K562 (cell line): ENCODE data around the gene CHN1. TPM values are rescaled to one million over a fixed set of nuclear protein-coding genes. Genes with fewer than 3 reads are reported as not detected.
A peak's percentile ranks its signal among the peaks of the same experiment; 100 is the strongest.

Experiments
- ATAC-seq: fragments of 200-7000 bp; cut with Tn5 transposase; 3 replicates; pipeline ENCODE4 v1.9.1; 2020; ENCODE audit warnings: moderate library complexity
- BruUV-seq: library from RNA; stranded (reverse); fragments of 400-500 nt; replicated peaks from 2 replicates; lab custom pipeline; 2021; lab: Mats Ljungman, UMichigan
- CTCF ChIA-PET: fragments of 300-600 bp; formaldehyde crosslinking; extraction: SDS; loops from one replicate; lab custom pipeline; 2021; ENCODE audit warnings: low intra/inter-chr PET ratio; lab: Yijun Ruan, JAX
- POLR2A ChIA-PET: fragments of 300-600, 350-650 bp; sonication (Branson Sonifier 250); formaldehyde crosslinking; extraction: SDS; loops from one replicate; lab custom pipeline; 2021; ENCODE audit warnings: antibody characterized with exemption, inconsistent platforms; lab: Yijun Ruan, JAX
- DNase-seq, 4 experiments: peaks; one replicate each; pipeline versions ENCODE4 v3.0.0 to v3.0.0-alpha.2; 2011 to 2018; ENCODE audit warnings: low spot score in 3 of 4, mixed read lengths in 3 of 4; ENCODE audit errors: extremely low read depth in 1 of 4
- FAIRE-seq: peaks from 2 replicates; lab custom pipeline; 2011; peaks lifted over from hg19 to GRCh38; lab: Jason Lieb, UNC
- H2AFZ ChIP-seq: 2 replicates; pipeline ENCODE4 v1.6.0; 2011; ENCODE audit warnings: low read depth, low read length, control low read depth, inconsistent platforms
- H3K27ac ChIP-seq: fragments of 200-600 bp; 3 replicates; pipeline ENCODE4 v1.8.0; 2011; ENCODE audit warnings: low read depth, mild to moderate bottlenecking, control low read depth, inconsistent platforms, low read length, moderate library complexity, mixed read lengths; ENCODE audit errors: extremely low read depth
- H3K27me3 ChIP-seq, 2 experiments: fragments of 300-600 bp in 1 of 2; 2 replicates in 1 of 2; 3 replicates in 1 of 2; pipeline versions ENCODE4 v1.6.0 to v1.8.0; 2011; ENCODE audit warnings: inconsistent platforms in 2 of 2, low read length in 2 of 2, mild to moderate bottlenecking in 1 of 2, mixed read lengths in 1 of 2, moderate library complexity in 1 of 2; ENCODE audit not compliant: control insufficient read depth in 2 of 2, insufficient read depth in 2 of 2
- H3K36me3 ChIP-seq: fragments of 300-600 bp; 3 replicates; pipeline ENCODE4 v1.8.0; 2011; ENCODE audit warnings: mild to moderate bottlenecking, low read length, inconsistent platforms; ENCODE audit not compliant: control insufficient read depth, insufficient read depth
- H3K4me1 ChIP-seq, 2 experiments: fragments of 200-600 bp in 1 of 2; replicated peaks in 1 of 2; 2 replicates in 1 of 2; 3 replicates in 1 of 2; pipeline versions ENCODE4 v1.5.1 to v1.8.0; 2011; ENCODE audit warnings: inconsistent platforms in 2 of 2, low read length in 2 of 2, mild to moderate bottlenecking in 1 of 2, mixed read lengths in 1 of 2, moderate library complexity in 1 of 2; ENCODE audit not compliant: control insufficient read depth in 2 of 2, insufficient read depth in 2 of 2
- H3K4me2 ChIP-seq: 2 replicates; pipeline ENCODE4 v1.6.1; 2011; ENCODE audit warnings: low read length, control low read depth, inconsistent platforms, mixed read lengths; ENCODE audit not compliant: insufficient read depth
- H3K4me3 ChIP-seq: fragments of 200-600 bp; sonication (generic), shearing (Covaris generic); 2 replicates; pipeline ENCODE4 v1.5.1; 2016; ENCODE audit warnings: control low read depth, inconsistent platforms
- H3K79me2 ChIP-seq: fragments of 200-600 bp; 3 replicates; pipeline ENCODE4 v1.8.0; 2011; ENCODE audit warnings: low read length, inconsistent platforms; ENCODE audit not compliant: control insufficient read depth, insufficient read depth
- H3K9ac ChIP-seq, 2 experiments: 2 replicates each; pipeline versions ENCODE4 v1.6.0 to v1.6.1; 2011; ENCODE audit warnings: low read depth in 2 of 2, low read length in 2 of 2, control low read depth in 1 of 2, inconsistent platforms in 1 of 2, mild to moderate bottlenecking in 1 of 2, mixed read lengths in 1 of 2; ENCODE audit not compliant: insufficient read depth in 1 of 2
- H3K9me1 ChIP-seq: one replicate; pipeline ENCODE4 v1.6.0; 2011; ENCODE audit warnings: inconsistent platforms, mild to moderate bottlenecking, low read length, moderate library complexity; ENCODE audit not compliant: control insufficient read depth, insufficient read depth
- H3K9me3 ChIP-seq: replicated peaks from 2 replicates; pipeline ENCODE4 v1.5.1; 2011; ENCODE audit warnings: low read depth, low read length, inconsistent platforms; ENCODE audit not compliant: control insufficient read depth, insufficient read depth
- H4K20me1 ChIP-seq: replicated peaks from 2 replicates; pipeline ENCODE4 v1.6.1; 2011; ENCODE audit warnings: low read length, inconsistent platforms, mixed read lengths; ENCODE audit not compliant: control insufficient read depth, insufficient read depth
- CBX5 ChIP-seq: IDR thresholded peaks from 2 replicates; pipeline ENCODE4 v1.6.1; 2014; ENCODE audit warnings: low read depth, borderline replicate concordance
- CEBPB ChIP-seq: fragments of 450-650 bp; IDR thresholded peaks from 2 replicates; pipeline ENCODE4 v1.6.1; 2016; ENCODE audit warnings: missing genetic modification characterization, missing compliant biosample characterization
- CEBPG ChIP-seq, 3 experiments: fragments of 200-800 bp in 1 of 3; sonication (Bioruptor generic) in 1 of 3; sonication (generic) in 1 of 3; formaldehyde crosslinking in 1 of 3; IDR thresholded peaks in 2 of 3; conservative IDR thresholded peaks in 1 of 3; 2 replicates each; pipeline versions ENCODE4 v1.6.1 to v1.8.0; 2016 to 2022; ENCODE audit warnings: missing compliant biosample characterization in 2 of 3, missing genetic modification characterization in 2 of 3, mild to moderate bottlenecking in 1 of 3, missing genetic modification reagents in 1 of 3
- PCBP2 ChIP-seq: fragments of 200-400 bp; formaldehyde crosslinking; IDR thresholded peaks from 2 replicates; pipeline ENCODE4 v1.6.1; 2018; ENCODE audit warnings: low read length, low read depth, mild to moderate bottlenecking, moderate library complexity; ENCODE audit not compliant: poor library complexity, severe bottlenecking
- WGBS: fragments of 100-300 bp; shearing (Covaris generic); methylation state at CpG from one replicate; pipeline ENCODE4 v1.1.6; 2016; ENCODE audit warnings: low coverage, mixed read lengths; ENCODE audit not compliant: insufficient coverage; ENCODE audit errors: missing lambda C conversion rate; 5-methylcytosine and 5-hydroxymethylcytosine counted together
- in situ Hi-C: fragments of 300-500 bp; cut with MboI; formaldehyde crosslinking; loops from 4 replicates; pipeline ENCODE4 v1.15.0; 2018; ENCODE audit warnings: inconsistent platforms, mixed read lengths
- intact Hi-C: fragments of 100-400 bp; cut with micrococcal nuclease; formaldehyde crosslinking; loops from 2 replicates; pipeline ENCODE4 v1.14.2; 2022
- polyA plus RNA-seq, 8 experiments: library from polyadenylated mRNA; depleted of rRNA in 4 of 8; stranded (reverse) in 5 of 8; unstranded in 3 of 8; fragments of >200 nt; fragmentation: Nextera tagmentation in 2 of 8; fragmentation: Illumina TruSeq in 1 of 8; extraction: Ambion mirVana in 2 of 8; extraction: Trizol in 1 of 8; gene quantifications; 2 replicates each; pipeline versions ENCODE4 v1.2.1 to v1.2.3, GENCODE V29; 2011 to 2014; ENCODE audit warnings: inconsistent platforms in 1 of 8, missing spikeins in 1 of 8
- total RNA-seq, 7 experiments: library from RNA; depleted of rRNA in 6 of 7; stranded (reverse); fragments of >200 nt in 6 of 7; fragmentation: Illumina TruSeq in 2 of 7; extraction: Trizol in 2 of 7; gene quantifications; 2 replicates each; pipeline versions ENCODE4 v1.2.1 to v1.2.3, GENCODE V29; 2011 to 2021; ENCODE audit warnings: low replicate concordance in 1 of 7
- TF ChIP-seq, protein P1 (sequence below): fragments of 200-400 bp; formaldehyde crosslinking; IDR thresholded peaks from 2 replicates; pipeline ENCODE4 v1.6.1; 2017; ENCODE audit warnings: mild to moderate bottlenecking, low read depth, low read length, moderate library complexity

Gene CHN1
- total and polyA plus RNA-seq, 9 of the 15 experiments (the other 6 are each of a cell fraction or from before 2014, with no cell fraction given): 0.17 to 2.0 (median 0.87) TPM

GRCh38 chr2:174924061-174924693, 81.0 kb downstream of the CHN1 start (continued):
- TF ChIP-seq, protein P1, sequence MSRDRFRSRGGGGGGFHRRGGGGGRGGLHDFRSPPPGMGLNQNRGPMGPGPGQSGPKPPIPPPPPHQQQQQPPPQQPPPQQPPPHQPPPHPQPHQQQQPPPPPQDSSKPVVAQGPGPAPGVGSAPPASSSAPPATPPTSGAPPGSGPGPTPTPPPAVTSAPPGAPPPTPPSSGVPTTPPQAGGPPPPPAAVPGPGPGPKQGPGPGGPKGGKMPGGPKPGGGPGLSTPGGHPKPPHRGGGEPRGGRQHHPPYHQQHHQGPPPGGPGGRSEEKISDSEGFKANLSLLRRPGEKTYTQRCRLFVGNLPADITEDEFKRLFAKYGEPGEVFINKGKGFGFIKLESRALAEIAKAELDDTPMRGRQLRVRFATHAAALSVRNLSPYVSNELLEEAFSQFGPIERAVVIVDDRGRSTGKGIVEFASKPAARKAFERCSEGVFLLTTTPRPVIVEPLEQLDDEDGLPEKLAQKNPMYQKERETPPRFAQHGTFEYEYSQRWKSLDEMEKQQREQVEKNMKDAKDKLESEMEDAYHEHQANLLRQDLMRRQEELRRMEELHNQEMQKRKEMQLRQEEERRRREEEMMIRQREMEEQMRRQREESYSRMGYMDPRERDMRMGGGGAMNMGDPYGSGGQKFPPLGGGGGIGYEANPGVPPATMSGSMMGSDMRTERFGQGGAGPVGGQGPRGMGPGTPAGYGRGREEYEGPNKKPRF: no peak
- no peak for TF ChIP-seq CBX5
- TF ChIP-seq, all 486 proteins: peak for 0

- Histone ChIP-seq H3K9me1 (peaks cover 3% of the 10 kb centered on the region), H2AFZ (no peak overlapping the region), H3K4me3 (no peak overlapping the region), H3K4me1 (no peaks in the 10 kb centered on the region), H3K27me3 (no peaks in the 10 kb centered on the region; a peak in 2 of 5 replicates), H4K20me1 (no peaks in the 10 kb centered on the region), H3K27ac (no peak overlapping the region), H3K9me3 (no peaks in the 10 kb centered on the region), H3K36me3 (no peaks in the 10 kb centered on the region), H3K4me2 (no peak overlapping the region), H3K79me2 (no peaks in the 10 kb centered on the region), H3K9ac (no peak overlapping the region)
- in situ Hi-C loops: no loop called here
- FAIRE-seq (no peak), DNase-seq (no peak), ATAC-seq (no peak)
- CTCF ChIA-PET: no interaction called here
- no peak for TF ChIP-seq CEBPG (CRISPR knock-in tag; IDR thresholded peaks at IDR 0.05)
- TF ChIP-seq CEBPG (tag; conservative IDR thresholded peaks at IDR 0.05 in 1 of 2, IDR thresholded peaks at IDR 0.05 in 1 of 2): peak in 1 of 2 experiments; percentile 63; a peak in 2 of 4 replicates
- no peak for TF ChIP-seq PCBP2
- peak; percentile 61 for TF ChIP-seq CEBPB (tag)
- POLR2A ChIA-PET: no interaction called here
- intact Hi-C loops: no loop called here
- 6% methylated on average over 6 of the region's 6 CpGs for WGBS
- no TSS peak for BruUV-seq
These were observed 85.1 kb downstream of the CHN1 start for GRCh38 chr2:174919947-174920595.
